Stimulated activated CD4-positive, alpha-beta T cell treated with anti-CD3 and anti-CD28 coated beads, Interleukin-12 subunit alpha, Interleukin-12 subunit beta, amount 100 ng/mL, for 24 hours (primary cell): ENCODE measurements around the gene PCDHA11.
"Not testable (repeated sequence)": the region's sequence is repeated elsewhere in the genome, so short reads cannot be mapped to it uniquely, and the experiment has no call there.

ENCODE experiments used
- DNase-seq, 2 experiments: peaks; one replicate each; pipeline ENCODE4 v3.0.0-alpha.2; 2020; ENCODE audit warnings: low read depth in 2 of 2

PCDHA11 gene, protein sequence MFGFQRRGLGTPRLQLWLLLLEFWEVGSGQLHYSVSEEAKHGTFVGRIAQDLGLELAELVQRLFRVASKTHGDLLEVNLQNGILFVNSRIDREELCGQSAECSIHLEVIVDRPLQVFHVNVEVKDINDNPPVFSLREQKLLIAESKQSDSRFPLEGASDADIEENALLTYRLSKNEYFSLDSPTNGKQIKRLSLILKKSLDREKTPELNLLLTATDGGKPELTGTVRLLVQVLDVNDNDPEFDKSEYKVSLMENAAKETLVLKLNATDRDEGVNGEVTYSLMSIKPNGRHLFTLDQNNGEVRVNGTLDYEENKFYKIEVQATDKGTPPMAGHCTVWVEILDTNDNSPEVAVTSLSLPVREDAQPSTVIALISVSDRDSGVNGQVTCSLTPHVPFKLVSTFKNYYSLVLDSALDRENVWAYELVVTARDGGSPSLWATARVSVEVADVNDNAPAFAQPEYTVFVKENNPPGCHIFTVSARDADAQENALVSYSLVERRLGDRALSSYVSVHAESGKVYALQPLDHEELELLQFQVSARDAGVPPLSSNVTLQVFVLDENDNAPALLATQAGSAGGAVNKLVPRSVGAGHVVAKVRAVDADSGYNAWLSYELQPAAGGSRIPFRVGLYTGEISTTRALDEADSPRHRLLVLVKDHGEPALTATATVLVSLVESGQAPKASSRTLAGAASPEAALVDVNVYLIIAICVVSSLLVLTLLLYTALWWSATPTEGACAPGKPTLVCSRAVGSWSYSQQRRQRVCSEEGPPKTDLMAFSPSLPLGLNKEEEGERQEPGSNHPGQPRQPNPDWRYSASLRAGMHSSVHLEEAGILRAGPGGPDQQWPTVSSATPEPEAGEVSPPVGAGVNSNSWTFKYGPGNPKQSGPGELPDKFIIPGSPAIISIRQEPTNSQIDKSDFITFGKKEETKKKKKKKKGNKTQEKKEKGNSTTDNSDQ

DNA sequence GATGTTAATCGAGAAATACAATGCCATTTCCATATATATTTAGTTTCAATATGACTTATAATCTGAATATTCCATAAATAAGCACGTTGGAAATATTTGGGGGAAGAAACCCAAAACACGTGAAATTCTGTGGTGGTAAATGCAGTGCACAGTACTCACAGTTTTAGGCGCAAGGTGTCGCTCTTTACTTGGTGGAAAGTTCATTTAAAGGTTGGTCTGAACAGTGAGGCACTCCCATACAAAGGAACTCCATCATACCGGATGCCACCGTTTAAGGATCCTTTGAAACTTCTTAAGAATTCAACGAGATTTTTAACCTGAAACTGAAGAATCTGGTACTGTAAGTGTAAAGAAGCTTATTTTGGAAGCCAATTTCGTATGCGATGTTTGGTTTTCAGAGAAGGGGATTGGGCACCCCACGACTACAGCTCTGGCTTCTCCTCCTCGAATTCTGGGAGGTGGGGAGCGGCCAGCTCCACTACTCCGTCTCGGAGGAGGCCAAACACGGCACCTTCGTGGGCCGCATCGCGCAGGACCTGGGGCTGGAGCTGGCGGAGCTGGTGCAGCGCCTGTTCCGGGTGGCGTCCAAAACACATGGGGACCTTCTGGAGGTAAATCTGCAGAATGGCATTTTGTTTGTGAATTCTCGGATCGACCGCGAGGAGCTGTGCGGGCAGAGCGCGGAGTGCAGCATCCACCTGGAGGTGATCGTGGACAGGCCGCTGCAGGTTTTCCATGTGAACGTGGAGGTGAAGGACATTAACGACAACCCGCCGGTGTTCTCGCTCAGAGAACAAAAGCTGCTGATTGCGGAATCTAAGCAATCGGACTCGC, at the start of gene PCDHA11:
Gene PCDHA11 (plus strand): TSS at position 237 of the 834 bp plus-strand sequence. CDS start 147 bp downstream, at position 384.
- DNase-seq: no peak

DNA sequence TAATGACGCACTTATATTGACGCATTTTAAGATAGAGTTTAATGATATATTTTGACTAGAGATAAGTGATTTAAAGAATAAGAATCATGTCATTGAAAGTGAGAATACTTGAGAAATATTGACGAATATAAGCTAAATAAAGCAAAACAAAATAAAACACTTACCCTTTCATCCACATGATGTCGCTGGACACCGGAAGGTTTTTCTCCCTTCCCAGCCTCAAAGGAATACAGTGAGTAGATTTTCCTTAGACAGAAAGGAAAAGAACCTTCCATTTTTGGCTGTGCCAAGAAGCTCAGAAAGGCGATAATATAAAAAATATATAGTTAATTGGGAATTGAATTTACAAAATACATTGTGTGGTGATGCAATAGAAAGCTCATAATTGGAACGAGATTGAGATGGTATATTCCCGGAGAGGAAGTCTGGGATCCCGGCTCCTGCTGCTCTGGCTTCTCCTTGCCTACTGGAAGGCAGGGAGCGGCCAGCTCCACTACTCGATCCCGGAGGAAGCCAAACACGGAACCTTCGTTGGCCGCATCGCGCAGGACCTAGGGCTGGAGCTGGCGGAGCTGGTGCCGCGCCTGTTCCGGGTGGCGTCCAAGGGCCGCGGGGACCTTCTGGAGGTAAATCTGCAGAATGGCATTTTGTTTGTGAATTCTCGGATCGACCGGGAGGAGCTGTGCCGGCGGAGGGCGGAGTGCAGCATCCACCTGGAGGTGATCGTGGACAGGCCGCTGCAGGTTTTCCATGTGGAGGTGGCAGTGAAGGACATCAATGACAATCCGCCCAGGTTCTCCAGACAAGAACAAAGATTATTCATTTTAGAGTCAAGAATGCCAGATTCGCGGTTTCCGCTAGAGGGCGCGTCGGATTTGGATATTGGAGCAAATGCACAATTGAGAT, 47.1 kb upstream of the PCDHA11 start, which contains the start of gene PCDHA5:
Gene PCDHA5 (plus strand): TSS at position 239 of the 906 bp plus-strand sequence.
- peak in 1 of 2 experiments; percentile 37 for DNase-seq

DNA sequence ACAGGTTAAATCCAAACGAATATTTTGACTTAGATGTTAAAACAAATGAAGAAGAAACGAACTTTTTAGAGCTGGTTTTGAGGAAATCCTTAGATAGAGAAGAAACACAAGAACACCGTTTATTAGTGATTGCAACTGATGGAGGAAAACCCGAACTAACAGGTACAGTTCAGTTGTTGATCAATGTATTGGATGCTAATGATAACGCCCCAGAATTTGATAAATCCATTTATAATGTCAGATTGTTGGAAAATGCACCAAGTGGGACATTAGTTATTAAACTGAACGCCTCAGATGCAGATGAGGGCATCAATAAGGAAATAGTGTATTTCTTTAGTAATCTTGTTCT, 46.5 kb upstream of the PCDHA11 start:
- DNase-seq: no peak

DNA sequence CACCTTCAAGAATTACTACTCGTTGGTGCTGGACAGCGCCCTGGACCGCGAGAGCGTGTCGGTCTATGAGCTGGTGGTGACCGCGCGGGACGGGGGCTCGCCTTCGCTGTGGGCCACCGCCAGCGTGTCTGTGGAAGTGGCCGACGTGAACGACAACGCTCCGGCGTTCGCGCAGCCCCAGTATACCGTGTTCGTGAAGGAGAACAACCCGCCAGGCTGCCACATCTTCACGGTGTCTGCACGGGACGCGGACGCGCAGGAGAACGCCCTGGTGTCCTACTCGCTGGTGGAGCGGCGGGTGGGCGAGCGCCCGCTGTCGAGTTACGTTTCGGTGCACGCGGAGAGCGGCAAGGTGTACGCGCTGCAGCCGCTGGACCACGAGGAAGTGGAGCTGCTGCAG, 45.8 kb upstream of the PCDHA11 start:
- DNase-seq: not testable (repeated sequence)

DNA sequence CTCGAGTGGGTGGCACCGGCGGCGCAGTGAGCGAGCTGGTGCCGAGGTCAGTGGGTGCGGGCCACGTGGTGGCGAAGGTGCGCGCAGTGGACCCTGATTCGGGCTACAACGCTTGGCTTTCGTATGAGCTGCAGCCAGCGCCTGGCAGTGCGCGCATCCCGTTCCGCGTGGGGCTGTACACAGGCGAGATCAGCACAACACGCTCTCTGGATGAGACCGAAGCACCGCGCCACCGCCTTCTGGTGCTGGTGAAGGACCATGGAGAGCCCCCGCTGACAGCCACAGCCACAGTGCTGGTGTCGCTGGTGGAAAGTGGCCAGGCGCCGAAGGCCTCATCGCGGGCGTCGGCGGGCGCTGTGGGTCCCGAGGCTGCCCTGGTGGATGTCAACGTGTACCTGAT, 45.3 kb upstream of the PCDHA11 start:
- DNase-seq: no peak

DNA sequence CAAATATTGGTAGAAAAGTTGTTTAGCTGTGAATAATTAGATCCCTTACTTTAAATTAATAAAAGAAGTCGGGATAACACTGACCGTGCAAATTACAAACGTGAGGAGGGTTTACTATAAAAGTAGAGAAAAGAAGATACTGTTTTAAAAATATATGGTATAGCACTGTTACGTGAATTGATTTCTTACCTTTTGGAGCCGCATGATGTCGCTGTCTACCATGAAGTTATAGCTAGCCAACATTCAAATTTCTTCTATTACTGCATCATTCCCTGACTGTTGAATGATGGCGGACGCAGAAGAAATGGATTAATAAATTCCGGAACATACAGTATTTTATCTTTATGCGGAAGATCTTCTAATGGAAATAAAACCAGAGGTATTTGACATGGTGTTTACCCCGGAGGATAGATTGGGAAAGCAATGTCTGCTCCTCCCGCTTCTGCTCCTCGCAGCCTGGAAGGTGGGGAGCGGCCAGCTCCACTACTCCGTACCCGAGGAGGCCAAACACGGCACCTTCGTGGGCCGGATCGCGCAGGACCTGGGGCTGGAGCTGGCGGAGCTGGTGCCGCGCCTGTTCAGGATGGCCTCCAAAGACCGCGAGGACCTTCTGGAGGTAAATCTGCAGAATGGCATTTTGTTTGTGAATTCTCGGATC, 40.9 kb upstream of the PCDHA11 start, which contains the start of gene PCDHA6:
Gene PCDHA6 (plus strand): TSS at position 257 of the 658 bp plus-strand sequence. CDS start 132 bp downstream, at position 389.
- DNase-seq: no peak

DNA sequence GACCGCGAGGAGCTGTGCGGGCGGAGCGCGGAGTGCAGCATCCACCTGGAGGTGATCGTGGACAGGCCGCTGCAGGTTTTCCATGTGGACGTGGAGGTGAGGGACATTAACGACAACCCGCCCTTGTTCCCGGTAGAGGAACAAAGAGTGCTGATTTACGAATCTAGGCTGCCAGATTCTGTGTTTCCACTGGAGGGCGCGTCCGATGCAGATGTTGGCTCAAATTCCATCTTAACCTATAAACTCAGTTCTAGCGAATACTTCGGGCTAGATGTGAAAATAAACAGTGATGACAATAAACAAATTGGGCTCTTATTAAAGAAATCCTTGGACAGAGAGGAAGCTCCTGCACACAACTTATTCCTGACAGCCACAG, 40.4 kb upstream of the PCDHA11 start:
- no peak for DNase-seq

DNA sequence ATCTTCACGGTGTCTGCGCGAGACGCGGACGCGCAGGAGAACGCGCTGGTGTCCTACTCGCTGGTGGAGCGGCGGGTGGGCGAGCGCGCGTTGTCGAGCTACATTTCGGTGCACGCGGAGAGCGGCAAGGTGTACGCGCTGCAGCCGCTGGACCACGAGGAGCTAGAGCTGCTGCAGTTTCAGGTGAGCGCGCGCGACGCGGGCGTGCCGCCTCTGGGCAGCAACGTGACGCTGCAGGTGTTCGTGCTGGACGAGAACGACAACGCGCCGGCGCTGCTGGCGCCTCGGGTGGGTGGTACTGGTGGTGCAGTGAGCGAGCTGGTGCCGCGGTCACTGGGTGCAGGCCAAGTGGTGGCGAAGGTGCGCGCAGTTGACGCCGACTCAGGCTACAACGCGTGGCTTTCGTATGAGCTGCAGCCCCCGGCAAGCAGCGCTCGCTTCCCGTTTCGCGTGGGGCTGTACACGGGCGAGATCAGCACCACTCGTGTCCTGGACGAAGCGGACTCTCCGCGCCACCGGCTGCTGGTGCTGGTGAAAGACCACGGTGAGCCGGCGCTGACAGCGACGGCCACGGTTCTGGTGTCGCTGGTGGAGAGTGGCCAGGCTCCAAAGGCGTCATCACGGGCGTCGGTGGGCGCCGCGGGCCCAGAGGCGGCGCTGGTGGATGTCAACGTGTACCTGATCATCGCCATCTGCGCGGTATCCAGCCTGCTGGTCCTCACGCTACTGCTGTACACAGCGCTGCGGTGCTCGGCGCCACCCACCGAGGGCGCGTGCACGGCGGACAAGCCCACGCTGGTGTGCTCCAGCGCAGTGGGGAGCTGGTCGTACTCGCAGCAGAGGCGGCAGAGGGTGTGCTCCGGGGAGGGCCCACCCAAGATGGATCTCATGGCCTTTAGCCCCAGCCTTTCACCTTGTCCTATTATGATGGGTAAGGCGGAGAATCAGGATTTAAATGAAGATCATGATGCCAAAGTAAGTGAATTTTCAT, 39.0 kb upstream of the PCDHA11 start:
- DNase-seq: not testable (repeated sequence)

DNA sequence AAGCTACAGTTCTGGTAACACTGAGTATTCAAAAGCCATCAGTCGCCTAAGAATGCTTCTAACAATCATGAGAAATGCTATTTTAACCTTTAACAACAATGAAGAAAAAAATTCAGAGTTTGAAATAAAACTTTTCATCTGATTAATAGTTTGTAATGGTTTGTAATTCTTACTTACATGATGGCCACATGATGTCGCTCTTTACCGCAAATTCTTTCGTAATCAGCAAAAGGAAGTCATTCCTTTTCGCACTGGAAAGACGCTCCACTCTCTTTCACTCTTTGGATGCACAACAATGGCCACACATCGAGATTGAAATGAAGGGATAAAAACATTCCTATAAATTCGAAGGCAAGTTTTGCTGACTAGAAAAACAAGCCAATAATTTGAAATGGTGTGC, 34.8 kb upstream of the PCDHA11 start, which contains the start of gene PCDHA7:
Gene PCDHA7 (plus strand): TSS at position 277 of the 400 bp plus-strand sequence. CDS start 115 bp downstream, at position 392.
- DNase-seq: no peak

DNA sequence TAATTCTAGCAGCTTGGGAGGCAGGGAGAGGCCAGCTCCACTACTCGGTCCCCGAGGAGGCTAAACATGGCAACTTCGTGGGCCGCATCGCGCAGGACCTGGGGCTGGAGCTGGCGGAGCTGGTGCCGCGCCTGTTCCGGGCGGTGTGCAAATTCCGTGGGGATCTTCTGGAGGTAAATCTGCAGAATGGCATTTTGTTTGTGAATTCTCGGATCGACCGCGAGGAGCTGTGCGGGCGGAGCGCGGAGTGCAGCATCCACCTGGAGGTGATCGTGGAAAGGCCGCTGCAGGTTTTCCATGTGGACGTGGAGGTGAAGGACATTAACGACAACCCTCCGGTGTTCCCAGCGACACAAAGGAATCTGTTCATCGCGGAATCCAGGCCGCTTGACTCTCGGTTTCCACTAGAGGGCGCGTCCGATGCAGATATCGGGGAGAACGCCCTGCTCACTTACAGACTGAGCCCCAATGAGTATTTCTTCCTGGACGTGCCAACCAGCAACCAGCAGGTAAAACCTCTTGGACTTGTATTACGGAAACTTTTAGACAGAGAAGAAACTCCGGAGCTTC, 34.2 kb upstream of the PCDHA11 start:
- not testable (repeated sequence) for DNase-seq

DNA sequence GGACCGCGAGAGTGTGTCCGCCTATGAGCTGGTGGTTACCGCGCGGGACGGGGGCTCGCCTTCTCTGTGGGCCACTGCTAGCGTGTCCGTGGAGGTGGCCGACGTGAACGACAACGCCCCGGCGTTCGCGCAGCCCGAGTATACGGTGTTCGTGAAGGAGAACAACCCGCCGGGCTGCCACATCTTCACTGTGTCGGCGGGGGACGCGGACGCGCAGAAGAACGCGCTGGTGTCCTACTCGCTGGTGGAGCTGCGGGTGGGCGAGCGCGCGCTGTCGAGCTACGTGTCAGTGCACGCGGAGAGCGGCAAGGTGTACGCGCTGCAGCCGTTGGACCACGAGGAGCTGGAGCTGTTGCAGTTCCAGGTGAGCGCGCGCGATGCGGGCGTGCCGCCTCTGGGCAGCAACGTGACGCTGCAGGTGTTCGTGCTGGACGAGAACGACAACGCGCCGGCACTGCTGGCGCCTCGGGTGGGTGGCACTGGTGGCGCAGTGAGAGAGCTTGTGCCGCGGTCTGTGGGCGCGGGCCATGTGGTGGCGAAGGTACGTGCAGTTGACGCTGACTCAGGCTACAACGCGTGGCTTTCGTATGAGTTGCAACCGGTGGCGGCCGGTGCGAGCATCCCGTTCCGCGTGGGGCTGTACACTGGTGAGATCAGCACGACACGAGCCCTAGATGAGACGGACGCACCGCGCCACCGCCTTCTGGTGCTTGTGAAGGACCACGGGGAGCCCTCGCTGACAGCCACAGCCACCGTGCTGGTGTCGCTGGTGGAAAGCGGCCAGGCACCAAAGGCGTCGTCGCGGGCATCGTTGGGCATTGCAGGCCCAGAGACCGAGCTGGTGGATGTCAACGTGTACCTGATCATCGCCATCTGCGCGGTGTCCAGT, 32.9 kb upstream of the PCDHA11 start:
- DNase-seq: no peak

DNA sequence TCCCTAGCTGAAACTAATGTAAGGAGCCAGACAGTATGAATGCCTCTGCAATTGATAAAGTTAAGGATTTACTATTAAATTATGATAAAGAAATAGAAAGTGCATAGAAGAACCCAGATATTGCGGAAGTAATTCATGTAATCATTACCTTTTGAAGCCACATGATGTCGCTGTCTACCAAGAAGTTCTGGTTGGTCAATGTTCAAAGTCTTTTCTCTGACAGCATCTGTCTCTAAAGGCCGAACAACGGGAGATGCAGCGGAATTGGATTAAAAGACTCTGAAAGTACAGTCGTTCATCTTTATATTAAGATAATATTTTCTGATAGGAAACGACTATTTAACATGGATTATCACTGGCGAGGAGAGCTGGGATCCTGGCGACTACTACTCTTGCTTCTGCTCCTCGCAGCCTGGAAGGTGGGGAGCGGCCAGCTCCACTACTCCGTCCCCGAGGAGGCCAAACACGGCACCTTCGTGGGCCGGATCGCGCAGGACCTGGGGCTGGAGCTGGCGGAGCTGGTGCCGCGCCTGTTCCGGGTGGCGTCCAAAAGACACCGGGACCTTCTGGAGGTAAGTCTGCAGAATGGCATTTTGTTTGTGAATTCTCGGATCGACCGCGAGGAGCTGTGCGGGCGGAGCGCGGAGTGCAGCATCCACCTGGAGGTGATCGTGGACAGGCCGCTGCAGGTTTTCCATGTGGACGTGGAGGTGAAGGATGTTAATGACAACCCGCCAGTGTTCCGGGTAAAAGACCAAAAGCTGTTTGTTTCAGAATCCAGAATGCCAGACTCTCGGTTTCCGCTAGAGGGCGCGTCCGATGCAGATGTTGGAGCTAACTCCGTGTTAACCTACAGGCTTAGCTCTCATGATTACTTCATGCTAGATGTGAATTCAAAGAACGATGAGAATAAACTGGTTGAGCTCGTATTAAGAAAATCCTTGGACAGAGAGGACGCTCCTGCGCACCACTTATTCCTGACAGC, 27.5 kb upstream of the PCDHA11 start, which contains the start of gene PCDHA8:
Gene PCDHA8 (plus strand): TSS at position 210 of the 985 bp plus-strand sequence. CDS start 135 bp downstream, at position 345.
- no peak for DNase-seq

DNA sequence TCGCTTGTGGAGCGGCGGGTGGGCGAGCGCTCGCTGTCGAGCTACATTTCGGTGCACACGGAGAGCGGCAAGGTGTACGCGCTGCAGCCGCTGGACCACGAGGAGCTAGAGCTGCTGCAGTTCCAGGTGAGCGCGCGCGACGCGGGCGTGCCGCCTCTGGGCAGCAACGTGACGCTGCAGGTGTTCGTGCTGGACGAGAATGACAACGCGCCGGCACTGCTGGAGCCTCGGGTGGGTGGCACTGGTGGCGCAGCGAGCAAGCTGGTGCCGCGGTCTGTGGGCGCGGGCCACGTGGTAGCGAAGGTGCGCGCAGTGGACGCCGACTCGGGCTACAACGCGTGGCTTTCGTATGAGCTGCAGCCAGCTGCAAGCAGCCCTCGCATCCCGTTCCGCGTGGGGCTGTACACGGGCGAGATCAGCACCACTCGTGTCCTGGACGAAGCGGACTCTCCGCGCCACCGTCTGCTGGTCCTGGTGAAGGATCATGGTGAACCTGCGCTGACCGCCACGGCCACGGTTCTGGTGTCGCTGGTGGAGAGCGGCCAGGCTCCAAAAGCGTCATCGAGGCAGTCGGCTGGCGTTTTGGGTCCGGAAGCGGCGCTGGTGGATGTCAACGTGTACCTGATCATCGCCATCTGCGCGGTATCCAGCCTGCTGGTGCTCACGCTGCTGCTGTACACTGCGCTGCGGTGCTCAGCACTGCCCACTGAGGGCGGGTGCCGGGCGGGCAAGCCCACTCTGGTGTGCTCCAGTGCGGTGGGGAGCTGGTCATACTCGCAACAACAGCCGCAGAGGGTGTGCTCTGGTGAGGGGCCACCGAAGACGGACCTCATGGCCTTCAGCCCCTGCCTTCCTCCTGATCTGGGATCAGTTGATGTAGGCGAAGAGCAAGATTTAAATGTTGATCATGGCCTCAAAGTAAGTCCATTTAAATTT, 25.7 kb upstream of the PCDHA11 start:
- no peak for DNase-seq
